T-helper 1 cell treated with Interleukin-12 subunit alpha and Interleukin-12 subunit beta and Interleukin-4 antibody, amounts not matched to agents 30 μg/mL and 1 μg/mL, for 36 hours (primary cell): ENCODE data around the gene TASP1.

ENCODE experiments used
- H3K27ac Mint-ChIP-seq: one replicate; pipeline ENCODE4 v1.8.0; 2021; ENCODE audit warnings: mild to moderate bottlenecking, mixed read lengths
- H3K27me3 Mint-ChIP-seq: one replicate; pipeline ENCODE4 v1.8.0; 2021; ENCODE audit warnings: low read depth, mixed read lengths
- H3K36me3 Mint-ChIP-seq: one replicate; pipeline ENCODE4 v1.8.0; 2021; ENCODE audit warnings: low read depth, mixed read lengths
- H3K4me1 Mint-ChIP-seq: one replicate; pipeline ENCODE4 v1.8.0; 2021; ENCODE audit warnings: low read depth, mixed read lengths
- H3K4me3 Mint-ChIP-seq: one replicate; pipeline ENCODE4 v1.8.0; 2021; ENCODE audit warnings: mild to moderate bottlenecking, moderate library complexity, mixed read lengths
- H3K9me3 Mint-ChIP-seq: one replicate; pipeline ENCODE4 v1.8.0; 2021; ENCODE audit warnings: mixed read lengths

The TASP1 gene

GRCh38 chr20:13344671-13345070 is 294.1 kb downstream of the TASP1 start:
- Mint-ChIP-seq H3K9me3 (no peaks in the 10 kb centered on the region), H3K36me3 (peaks cover under 1% of the 10 kb centered on the region), H3K4me3 (no peak overlapping the region), H3K27ac (no peak overlapping the region), H3K4me1 (no peaks in the 10 kb centered on the region), H3K27me3 (no peaks in the 10 kb centered on the region)

GRCh38 chr20:13342469-13343242 is 296.1 kb downstream of the TASP1 start:
- no peak overlapping the region for H3K4me3 Mint-ChIP-seq
- H3K36me3 Mint-ChIP-seq: peaks cover 4% of the 10 kb centered on the region
- H3K9me3 Mint-ChIP-seq: no peaks in the 10 kb centered on the region
- H3K4me1 Mint-ChIP-seq: peaks cover 5% of the 10 kb centered on the region
- no peaks in the 10 kb centered on the region for H3K27me3 Mint-ChIP-seq
- no peak overlapping the region for H3K27ac Mint-ChIP-seq

GRCh38 chr20:13341737-13342393 is 296.9 kb downstream of the TASP1 start:
- Mint-ChIP-seq H3K27me3 (no peaks in the 10 kb centered on the region), H3K36me3 (peaks cover 4% of the 10 kb centered on the region), H3K4me3 (no peak overlapping the region), H3K27ac (no peak overlapping the region), H3K4me1 (peaks cover 10% of the 10 kb centered on the region), H3K9me3 (no peaks in the 10 kb centered on the region)

GRCh38 chr20:13340088-13340487 is 298.6 kb downstream of the TASP1 start:
- Mint-ChIP-seq H3K9me3 (no peaks in the 10 kb centered on the region), H3K4me3 (no peak overlapping the region)

More at GRCh38 chr20:13340088-13340487, 298.6 kb downstream of the TASP1 start:
- Mint-ChIP-seq H3K27ac (no peak overlapping the region), H3K36me3 (peaks cover 4% of the 10 kb centered on the region), H3K4me1 (peaks cover 10% of the 10 kb centered on the region), H3K27me3 (no peaks in the 10 kb centered on the region)
